IPS DF 4.7 (cell line): ENCODE data around the gene PRMT7.

Experiments used
- DNase-seq: peaks from one replicate; pipeline ENCODE4 v3.0.0-alpha.2; 2013; ENCODE audit warnings: low spot score; ENCODE audit errors: extremely low read depth

PRMT7 gene

GRCh38 chr16:68389750-68390371, 79.0 kb downstream of the PRMT7 start:
- DNase-seq, result no peak

DNA sequence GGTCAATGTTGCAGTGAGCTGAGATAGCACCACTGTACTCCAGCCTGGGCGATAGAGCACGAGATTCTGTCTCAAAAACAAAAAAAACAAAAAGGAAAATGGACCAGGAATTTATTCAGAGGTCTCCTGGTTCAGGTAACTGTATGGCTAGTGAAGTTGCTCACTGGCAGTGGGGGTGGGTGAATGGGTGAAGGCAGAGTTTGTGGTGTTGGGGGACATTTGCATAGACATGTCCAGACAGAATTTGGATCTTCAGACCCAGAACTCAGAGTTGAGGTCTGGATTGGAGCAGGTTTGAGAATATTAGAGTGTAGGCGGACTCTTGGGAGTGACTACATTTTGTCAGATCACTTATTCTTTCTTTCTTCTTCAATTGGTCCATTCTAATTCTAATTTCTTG, 82.5 kb downstream of the PRMT7 start:
- no peak for DNase-seq

DNA sequence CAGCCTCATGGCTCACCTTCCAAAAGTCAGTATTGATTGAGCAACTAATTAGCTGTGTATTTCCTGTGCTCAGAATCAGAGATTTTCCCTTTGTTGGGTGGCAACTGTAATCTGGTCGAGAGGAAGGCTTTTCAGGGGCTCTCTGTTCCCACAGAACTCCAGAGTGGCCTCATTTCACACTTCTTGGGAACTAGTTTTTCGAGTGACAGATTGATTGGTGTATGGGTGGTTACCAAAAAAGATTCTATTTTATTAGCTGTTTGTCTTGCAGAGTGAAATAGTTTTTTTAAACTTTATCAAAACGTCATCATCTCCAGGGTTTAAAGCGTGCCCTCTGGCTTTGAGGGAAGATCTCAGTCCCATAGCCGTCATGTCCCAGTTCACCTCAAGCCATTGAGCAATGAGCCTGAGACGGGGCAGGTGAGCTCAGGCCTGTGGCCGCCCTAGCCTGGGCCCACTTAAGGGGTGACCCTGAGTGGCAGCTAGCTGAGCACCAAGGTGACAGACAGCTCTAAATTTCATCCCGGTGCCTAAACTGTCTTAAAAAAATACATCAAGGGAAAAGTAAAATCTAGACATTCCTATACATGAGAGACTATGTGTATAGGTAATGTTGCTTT, 84.5 kb downstream of the PRMT7 start:
- no peak for DNase-seq

DNA sequence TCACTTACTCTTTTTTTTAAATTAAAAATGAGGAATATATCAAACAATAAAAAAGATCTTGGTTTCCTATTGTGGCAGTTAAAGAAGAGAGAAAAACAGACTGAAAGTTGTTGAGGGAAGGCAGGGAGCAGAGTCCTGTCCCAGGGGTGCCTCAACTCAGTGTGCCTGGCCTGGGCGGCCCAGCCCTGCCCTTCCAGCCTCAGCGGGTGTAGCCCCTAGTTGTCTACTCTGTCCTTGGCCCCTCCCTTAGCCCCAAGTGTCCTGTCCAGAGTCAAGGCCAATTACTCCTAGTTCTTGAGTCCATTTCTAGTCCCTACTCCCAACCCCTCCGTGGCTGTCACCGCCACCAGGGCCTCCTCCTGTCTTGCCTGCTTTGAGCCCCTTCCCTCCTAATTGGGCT, 85.0 kb downstream of the PRMT7 start:
- DNase-seq, result no peak

DNA sequence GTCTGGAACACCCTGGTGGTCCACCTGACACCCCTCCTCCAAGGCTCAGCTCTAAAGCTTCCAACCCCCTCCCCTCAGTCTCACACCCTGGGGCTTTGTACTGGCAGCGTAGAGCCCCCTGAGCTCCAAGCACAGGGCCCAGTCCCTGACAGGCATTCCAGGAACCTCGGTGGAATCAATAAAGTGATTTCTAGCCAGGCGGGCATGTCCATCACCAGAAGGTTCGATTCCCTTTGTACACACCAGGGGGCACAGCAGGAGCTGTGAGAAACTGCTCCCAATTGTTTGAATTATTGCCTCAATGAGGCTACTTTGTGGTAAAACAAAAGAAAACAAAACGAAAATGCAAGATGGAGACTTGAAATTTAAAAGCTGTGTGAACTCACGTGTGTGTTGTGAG, 85.7 kb downstream of the PRMT7 start:
- DNase-seq, result no peak

GRCh38 chr16:68397710-68398201, 86.9 kb downstream of the PRMT7 start:
- no peak for DNase-seq

GRCh38 chr16:68399456-68399855, 88.6 kb downstream of the PRMT7 start:
- DNase-seq, result no peak

GRCh38 chr16:68400083-68400923, 89.5 kb downstream of the PRMT7 start:
- no peak for DNase-seq

DNA sequence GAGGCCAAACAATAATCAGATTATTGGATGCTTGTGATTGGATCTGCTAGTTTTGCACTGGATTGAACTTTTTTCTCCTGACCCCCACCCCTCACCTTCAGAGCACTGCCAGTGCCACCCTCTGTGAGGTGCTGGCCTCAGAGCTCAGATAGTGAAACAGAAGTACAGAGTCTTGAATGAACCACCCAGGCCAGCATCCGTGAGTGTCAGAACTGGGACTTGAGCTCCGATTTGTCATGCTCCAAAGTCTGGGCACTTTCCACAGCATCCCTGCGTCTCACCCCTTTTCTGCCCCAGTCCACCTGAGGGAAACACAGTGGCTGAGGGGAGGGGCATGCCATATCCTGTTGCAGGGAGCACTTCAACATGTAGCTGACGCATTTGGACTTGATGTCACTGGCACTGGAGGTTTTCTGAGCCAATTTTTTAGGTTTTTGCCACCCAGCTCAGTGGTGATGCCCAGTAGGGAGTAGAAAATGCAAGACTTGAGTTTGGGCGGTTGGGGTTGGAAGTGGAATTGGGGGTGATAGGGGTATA, 90.2 kb downstream of the PRMT7 start:
- no peak for DNase-seq

GRCh38 chr16:68401871-68402747, 91.3 kb downstream of the PRMT7 start:
- DNase-seq, result no peak

DNA sequence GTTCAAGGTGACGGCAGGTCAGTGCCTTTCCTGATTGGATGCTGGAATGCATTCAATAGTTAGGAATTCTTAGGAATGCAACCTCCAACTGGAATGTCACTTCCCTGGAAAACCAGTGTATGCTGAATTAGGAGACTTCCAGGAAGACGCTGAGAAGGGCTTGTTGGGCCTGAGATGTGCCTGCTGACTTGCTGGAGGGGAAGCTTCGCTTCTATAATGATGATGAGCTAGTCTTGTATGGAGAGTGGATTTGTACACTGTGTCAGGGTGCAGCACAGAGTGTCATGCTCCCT, 91.9 kb downstream of the PRMT7 start:
- DNase-seq, result no peak

DNA sequence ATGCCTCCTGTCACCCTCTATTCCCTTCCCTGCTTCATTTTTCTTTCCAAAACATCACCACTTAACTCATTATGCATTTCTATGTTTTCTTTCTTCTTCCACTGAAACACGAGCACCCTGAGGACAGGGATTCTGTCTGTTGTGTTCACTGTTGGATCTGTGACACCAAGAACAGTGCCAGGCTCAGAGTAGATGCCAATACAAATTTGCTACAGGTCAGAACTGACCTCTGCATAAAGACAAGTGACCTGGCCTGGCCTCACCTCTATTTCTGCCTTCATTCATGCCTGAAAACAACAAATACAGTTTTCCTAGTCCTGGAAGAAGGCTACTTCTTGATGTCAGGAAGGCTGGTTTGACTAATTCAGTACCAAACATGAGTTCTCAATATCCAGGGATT, 92.4 kb downstream of the PRMT7 start:
- no peak for DNase-seq

DNA sequence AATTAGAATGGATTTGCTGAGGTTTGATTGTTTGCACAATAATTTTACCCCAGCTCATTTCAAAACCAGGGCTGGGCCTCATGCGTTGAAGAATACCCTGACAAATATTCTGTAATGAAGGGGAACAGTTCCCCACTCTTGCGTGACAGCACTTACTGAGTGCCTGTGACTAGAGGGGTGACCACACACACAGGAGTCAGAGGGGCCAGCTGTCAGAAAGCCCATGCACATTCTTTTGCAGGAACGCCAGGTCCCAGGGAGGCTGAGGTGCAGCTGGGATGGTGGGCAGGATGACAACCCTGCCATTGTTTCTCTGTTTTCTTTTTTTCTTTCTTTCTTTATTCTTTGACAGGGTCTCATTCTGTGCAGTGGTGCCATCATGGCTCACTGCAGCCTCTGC, 92.9 kb downstream of the PRMT7 start:
- no peak for DNase-seq

GRCh38 chr16:68404736-68405345, 94.0 kb downstream of the PRMT7 start:
- no peak for DNase-seq

DNA sequence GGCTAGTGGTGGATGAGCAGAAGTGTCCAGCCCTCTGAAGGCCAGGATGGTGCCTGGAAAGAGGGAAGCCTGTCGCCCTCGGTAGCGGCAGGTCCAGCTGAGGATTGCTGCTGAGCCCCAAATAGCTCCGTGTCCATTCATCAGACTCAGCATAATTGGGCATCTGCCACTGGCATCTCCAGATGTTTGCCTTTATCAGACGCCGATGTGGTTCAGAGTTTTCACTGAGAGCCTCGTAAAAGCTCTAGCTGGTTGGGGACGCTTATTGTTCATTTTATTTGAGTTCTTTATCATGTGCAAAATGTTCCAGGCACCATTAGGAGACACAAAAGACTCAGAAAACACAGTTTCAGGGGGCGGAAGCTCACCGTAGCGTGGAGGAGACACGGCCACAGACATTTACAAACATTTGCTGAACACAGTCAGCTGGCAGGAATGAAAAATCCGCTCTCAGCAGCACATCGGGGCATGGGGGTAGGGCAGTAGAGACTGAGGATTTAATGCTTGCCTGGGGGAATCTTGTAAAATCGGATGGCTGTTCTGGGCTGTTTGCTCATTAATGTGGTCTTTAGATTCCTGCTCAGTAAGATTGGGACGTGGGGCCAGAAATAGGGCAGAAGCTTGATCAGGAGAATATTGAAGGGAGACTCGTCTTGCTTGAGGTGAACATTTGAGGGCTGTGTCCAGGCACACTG, 95.8 kb downstream of the PRMT7 start:
- DNase-seq, result no peak
